BE2C (cell line): Measurements from ENCODE around the gene NR3C2.

Experiments used
- DNase-seq: peaks from one replicate; pipeline ENCODE4 v3.0.0-alpha.2; 2020
- H3K27me3 ChIP-seq: fragments of 250-450 bp; sonication (Bioruptor Pico); 2 replicates; pipeline ENCODE4 v1.5.1; 2020; ENCODE audit warnings: mild to moderate bottlenecking
- H3K36me3 ChIP-seq: fragments of 250-450 bp; sonication (Bioruptor Pico); 2 replicates; pipeline ENCODE4 v1.5.1; 2020; ENCODE audit warnings: mild to moderate bottlenecking
- H3K4me1 ChIP-seq: fragments of 250-450 bp; sonication (Bioruptor Pico); 2 replicates; pipeline ENCODE4 v1.5.1; 2020
- H3K4me3 ChIP-seq: 2 replicates; pipeline ENCODE4 v1.5.1; 2011; ENCODE audit warnings: low read depth, low read length
- H3K9me3 ChIP-seq: fragments of 250-450 bp; sonication (Bioruptor Pico); 2 replicates; pipeline ENCODE4 v1.5.1; 2020
- TF ChIP-seq, protein P1 (sequence below): IDR thresholded peaks from 2 replicates; pipeline ENCODE4 v1.5.1; 2012; ENCODE audit warnings: mild to moderate bottlenecking, low read depth, low read length

Gene NR3C2

GRCh38 chr4:148263802-148264201 is 178.4 kb downstream of the NR3C2 start:
- no peak for DNase-seq
- no peaks in the 10 kb centered on the region for H3K4me1 ChIP-seq
- H3K36me3 ChIP-seq = no peaks in the 10 kb centered on the region
- no peak overlapping the region for H3K4me3 ChIP-seq
- H3K9me3 ChIP-seq = no peaks in the 10 kb centered on the region
- TF ChIP-seq, protein P1, sequence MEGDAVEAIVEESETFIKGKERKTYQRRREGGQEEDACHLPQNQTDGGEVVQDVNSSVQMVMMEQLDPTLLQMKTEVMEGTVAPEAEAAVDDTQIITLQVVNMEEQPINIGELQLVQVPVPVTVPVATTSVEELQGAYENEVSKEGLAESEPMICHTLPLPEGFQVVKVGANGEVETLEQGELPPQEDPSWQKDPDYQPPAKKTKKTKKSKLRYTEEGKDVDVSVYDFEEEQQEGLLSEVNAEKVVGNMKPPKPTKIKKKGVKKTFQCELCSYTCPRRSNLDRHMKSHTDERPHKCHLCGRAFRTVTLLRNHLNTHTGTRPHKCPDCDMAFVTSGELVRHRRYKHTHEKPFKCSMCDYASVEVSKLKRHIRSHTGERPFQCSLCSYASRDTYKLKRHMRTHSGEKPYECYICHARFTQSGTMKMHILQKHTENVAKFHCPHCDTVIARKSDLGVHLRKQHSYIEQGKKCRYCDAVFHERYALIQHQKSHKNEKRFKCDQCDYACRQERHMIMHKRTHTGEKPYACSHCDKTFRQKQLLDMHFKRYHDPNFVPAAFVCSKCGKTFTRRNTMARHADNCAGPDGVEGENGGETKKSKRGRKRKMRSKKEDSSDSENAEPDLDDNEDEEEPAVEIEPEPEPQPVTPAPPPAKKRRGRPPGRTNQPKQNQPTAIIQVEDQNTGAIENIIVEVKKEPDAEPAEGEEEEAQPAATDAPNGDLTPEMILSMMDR = no peak
- H3K27me3 ChIP-seq = no peaks in the 10 kb centered on the region

- no peaks in the 10 kb centered on the region for H3K36me3 ChIP-seq
- no peaks in the 10 kb centered on the region for H3K9me3 ChIP-seq
- no peaks in the 10 kb centered on the region; the same call in 1 of the 2 replicates for H3K4me1 ChIP-seq
- no peak overlapping the region for H3K4me3 ChIP-seq
- TF ChIP-seq, protein P1 = no peak
- H3K27me3 ChIP-seq = no peaks in the 10 kb centered on the region
- no peak for DNase-seq
These were observed 179.1 kb downstream of the NR3C2 start for GRCh38 chr4:148263127-148263526.

DNA sequence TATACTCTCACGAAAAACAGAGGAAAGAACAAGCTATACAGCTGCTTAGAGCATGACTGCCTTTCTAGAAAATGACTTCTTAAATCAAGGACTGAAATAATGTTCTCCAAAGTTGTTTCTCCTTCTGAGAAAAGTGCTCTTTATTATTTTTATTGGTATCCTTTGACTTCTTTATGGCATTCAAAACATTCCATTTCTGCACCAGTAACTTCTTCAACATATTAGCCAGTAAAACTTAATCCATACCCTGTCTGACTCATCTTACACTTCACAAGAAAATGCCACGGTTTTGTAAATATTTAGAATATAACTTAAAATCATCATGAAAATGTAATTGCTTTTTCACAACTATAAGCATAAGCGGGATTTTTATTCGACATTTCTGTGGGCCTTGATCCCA is 180.4 kb downstream of the NR3C2 start:
- Histone ChIP-seq H3K36me3 (no peaks in the 10 kb centered on the region), H3K4me3 (no peak overlapping the region), H3K9me3 (no peaks in the 10 kb centered on the region), H3K4me1 (no peaks in the 10 kb centered on the region; the same call in 1 of the 2 replicates), H3K27me3 (no peaks in the 10 kb centered on the region)
- TF ChIP-seq, protein P1 = no peak
- no peak for DNase-seq

- H3K4me1 ChIP-seq = no peaks in the 10 kb centered on the region; the same call in 1 of the 2 replicates
- H3K4me3 ChIP-seq = no peak overlapping the region
- TF ChIP-seq, protein P1 = no peak
- H3K36me3 ChIP-seq = no peaks in the 10 kb centered on the region
- no peak for DNase-seq
- no peaks in the 10 kb centered on the region for H3K9me3 ChIP-seq
- no peaks in the 10 kb centered on the region for H3K27me3 ChIP-seq
These were observed 182.4 kb downstream of the NR3C2 start for GRCh38 chr4:148259841-148260240.

- no peaks in the 10 kb centered on the region for H3K9me3 ChIP-seq
- TF ChIP-seq, protein P1 = no peak
These were observed 183.7 kb downstream of the NR3C2 start for GRCh38 chr4:148258535-148258934.

DNA sequence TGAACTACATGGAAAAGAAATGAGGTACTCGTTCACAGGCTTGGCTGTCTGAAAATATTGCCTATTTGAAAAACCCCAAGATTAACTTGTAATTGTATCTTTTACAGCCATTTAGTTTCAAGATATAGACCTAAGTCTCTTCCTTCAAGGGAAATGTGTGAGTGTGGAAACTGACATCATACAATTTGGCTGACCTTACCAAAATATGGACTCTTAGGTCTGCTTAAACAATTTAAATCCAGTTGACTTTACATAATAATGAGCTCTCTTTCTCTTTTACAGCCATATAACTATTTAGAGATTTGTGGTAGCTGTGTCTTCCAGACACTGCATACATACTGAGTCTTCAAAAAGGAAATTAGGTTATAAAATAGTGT is 186.9 kb downstream of the NR3C2 start:
- DNase-seq = no peak
- H3K36me3 ChIP-seq = no peaks in the 10 kb centered on the region
- H3K27me3 ChIP-seq = no peaks in the 10 kb centered on the region
- H3K4me1 ChIP-seq = no peaks in the 10 kb centered on the region; the same call in 1 of the 2 replicates
- no peak overlapping the region for H3K4me3 ChIP-seq
- TF ChIP-seq, protein P1 = no peak
- no peaks in the 10 kb centered on the region for H3K9me3 ChIP-seq

More at GRCh38 chr4:148258535-148258934, 183.7 kb downstream of the NR3C2 start:
- no peaks in the 10 kb centered on the region; the same call in 1 of the 2 replicates for H3K4me1 ChIP-seq
- no peaks in the 10 kb centered on the region for H3K36me3 ChIP-seq
- DNase-seq = no peak
- no peaks in the 10 kb centered on the region for H3K27me3 ChIP-seq
- no peak overlapping the region for H3K4me3 ChIP-seq
